ENCODE data around the gene ITGAD. TPM values are rescaled to one million over a fixed set of nuclear protein-coding genes. Genes with fewer than 3 reads are reported as not detected.

Gene ITGAD
- total RNA-seq, 1 donor from 2014 or later, result not detected

DNA sequence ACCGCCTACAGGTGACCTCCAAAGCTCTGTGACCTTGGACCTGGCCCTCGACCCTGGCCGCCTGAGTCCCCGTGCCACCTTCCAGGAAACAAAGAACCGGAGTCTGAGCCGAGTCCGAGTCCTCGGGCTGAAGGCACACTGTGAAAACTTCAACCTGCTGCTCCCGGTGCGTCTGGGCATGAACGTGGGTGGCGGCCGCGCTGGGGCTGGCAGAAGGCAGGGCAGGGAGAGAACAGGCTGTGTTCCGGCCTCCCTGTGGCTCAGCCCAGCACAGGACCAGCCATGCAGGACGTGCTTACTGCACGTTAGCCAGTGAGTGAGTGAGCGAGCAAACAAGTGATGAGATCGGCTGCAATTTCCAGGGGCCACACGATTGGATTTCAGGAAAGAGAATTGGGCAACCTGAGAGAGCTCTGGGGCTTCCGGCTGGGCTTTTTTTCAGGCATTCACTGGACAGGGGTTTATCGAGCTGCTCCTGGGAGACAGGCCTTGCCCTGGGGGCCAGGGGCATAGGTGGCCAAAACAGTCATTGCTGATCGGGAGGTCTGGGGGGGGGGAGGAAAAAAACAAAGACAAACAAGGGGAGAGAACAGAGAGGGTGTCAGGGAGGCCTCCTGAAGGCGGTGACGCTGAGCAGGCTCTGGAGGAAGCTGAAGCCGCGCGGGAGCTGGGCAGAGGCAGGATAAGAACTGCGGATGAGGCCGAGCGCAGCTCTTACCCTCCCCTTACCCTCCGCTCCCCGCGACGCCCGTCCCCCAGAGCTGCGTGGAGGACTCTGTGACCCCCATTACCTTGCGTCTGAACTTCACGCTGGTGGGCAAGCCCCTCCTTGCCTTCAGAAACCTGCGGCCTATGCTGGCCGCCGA, 21.3 kb upstream of the ITGAD start:
- TF ChIP-seq, protein P1, sequence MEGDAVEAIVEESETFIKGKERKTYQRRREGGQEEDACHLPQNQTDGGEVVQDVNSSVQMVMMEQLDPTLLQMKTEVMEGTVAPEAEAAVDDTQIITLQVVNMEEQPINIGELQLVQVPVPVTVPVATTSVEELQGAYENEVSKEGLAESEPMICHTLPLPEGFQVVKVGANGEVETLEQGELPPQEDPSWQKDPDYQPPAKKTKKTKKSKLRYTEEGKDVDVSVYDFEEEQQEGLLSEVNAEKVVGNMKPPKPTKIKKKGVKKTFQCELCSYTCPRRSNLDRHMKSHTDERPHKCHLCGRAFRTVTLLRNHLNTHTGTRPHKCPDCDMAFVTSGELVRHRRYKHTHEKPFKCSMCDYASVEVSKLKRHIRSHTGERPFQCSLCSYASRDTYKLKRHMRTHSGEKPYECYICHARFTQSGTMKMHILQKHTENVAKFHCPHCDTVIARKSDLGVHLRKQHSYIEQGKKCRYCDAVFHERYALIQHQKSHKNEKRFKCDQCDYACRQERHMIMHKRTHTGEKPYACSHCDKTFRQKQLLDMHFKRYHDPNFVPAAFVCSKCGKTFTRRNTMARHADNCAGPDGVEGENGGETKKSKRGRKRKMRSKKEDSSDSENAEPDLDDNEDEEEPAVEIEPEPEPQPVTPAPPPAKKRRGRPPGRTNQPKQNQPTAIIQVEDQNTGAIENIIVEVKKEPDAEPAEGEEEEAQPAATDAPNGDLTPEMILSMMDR (IDR thresholded peaks at IDR 0.05; ENCODE audit: insufficient read depth, low read length, poor library complexity, severe bottlenecking), result no peak
- H3K27me3 ChIP-seq (ENCODE audit: control insufficient read depth, insufficient read depth, low read length), result no peaks in the 10 kb centered on the region
- H3K4me3 ChIP-seq (ENCODE audit: low read depth, low read length), result no peak overlapping the region
- no peak for DNase-seq (ENCODE audit: low read depth)
- no peaks in the 10 kb centered on the region for H3K36me3 ChIP-seq (ENCODE audit: control insufficient read depth, insufficient read depth, low read length)

DNA sequence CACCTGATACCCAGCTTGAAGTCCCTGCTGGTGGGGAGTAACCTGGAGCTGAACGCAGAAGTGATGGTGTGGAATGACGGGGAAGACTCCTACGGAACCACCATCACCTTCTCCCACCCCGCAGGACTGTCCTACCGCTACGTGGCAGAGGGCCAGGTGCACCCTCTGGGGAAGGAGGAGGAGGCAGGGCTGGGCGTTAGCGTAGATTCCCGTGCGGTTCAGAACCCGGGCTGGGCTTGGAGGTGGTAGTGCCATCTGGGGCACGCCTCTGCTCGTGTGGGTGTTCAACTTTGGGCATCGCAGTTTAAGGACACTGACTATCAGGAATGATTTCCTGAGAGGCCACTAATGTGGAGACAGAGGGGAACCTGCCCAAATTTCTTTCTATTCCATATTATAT, 19.9 kb upstream of the ITGAD start:
- DNase-seq (ENCODE audit: low read depth), result no peak
- Histone ChIP-seq H3K4me3 (ENCODE audit: low read depth, low read length) (no peak overlapping the region), H3K27me3 (ENCODE audit: control insufficient read depth, insufficient read depth, low read length) (no peaks in the 10 kb centered on the region), H3K36me3 (ENCODE audit: control insufficient read depth, insufficient read depth, low read length) (no peaks in the 10 kb centered on the region)
- TF ChIP-seq, protein P1 (IDR thresholded peaks at IDR 0.05; ENCODE audit: insufficient read depth, low read length, poor library complexity, severe bottlenecking), result no peak

DNA sequence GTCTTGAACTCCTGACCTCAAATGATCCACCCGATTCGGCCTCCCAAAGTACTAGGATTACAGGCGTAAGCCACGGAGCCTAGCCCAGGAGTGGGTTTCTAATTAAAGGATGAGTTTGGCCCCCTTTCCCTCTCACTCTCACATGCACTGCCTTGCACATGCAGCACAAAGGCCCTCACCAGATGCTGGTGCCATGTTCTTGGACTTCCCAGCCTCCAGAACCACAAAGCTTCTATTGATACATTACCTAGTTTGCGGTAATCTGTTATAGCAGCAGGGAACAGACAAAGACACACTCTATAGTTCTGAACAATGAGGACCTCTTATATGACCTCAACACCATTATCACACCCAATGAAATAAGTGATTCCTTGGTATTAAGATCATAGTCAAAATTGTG, 17.9 kb upstream of the ITGAD start:
- H3K36me3 ChIP-seq (ENCODE audit: control insufficient read depth, insufficient read depth, low read length), result no peaks in the 10 kb centered on the region
- DNase-seq (ENCODE audit: low read depth), result no peak
- TF ChIP-seq, protein P1 (IDR thresholded peaks at IDR 0.05; ENCODE audit: insufficient read depth, low read length, poor library complexity, severe bottlenecking), result no peak

DNA sequence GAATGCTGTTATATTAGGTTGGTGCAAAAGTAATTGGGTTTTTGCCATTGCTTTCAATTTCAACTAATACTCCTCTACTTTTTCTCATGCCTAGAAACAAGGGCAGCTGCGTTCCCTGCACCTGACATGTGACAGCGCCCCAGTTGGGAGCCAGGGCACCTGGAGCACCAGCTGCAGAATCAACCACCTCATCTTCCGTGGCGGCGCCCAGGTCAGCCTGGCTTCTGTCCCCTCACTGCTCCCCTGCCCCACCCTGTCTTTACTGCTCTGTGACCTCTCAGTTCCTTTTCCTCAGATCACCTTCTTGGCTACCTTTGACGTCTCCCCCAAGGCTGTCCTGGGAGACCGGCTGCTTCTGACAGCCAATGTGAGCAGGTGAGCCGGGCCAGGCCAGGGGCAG, 16.4 kb upstream of the ITGAD start:
- DNase-seq (ENCODE audit: low read depth), result no peak
- no peaks in the 10 kb centered on the region for H3K36me3 ChIP-seq (ENCODE audit: control insufficient read depth, insufficient read depth, low read length)
- H3K4me3 ChIP-seq (ENCODE audit: low read depth, low read length), result no peak overlapping the region
- TF ChIP-seq, protein P1 (IDR thresholded peaks at IDR 0.05; ENCODE audit: insufficient read depth, low read length, poor library complexity, severe bottlenecking), result no peak
- H3K27me3 ChIP-seq (ENCODE audit: control insufficient read depth, insufficient read depth, low read length), result no peaks in the 10 kb centered on the region

More for the DNA sequence above, 17.9 kb upstream of the ITGAD start:
- no peaks in the 10 kb centered on the region for H3K27me3 ChIP-seq (ENCODE audit: control insufficient read depth, insufficient read depth, low read length)
- H3K4me3 ChIP-seq (ENCODE audit: low read depth, low read length), result no peak overlapping the region

DNA sequence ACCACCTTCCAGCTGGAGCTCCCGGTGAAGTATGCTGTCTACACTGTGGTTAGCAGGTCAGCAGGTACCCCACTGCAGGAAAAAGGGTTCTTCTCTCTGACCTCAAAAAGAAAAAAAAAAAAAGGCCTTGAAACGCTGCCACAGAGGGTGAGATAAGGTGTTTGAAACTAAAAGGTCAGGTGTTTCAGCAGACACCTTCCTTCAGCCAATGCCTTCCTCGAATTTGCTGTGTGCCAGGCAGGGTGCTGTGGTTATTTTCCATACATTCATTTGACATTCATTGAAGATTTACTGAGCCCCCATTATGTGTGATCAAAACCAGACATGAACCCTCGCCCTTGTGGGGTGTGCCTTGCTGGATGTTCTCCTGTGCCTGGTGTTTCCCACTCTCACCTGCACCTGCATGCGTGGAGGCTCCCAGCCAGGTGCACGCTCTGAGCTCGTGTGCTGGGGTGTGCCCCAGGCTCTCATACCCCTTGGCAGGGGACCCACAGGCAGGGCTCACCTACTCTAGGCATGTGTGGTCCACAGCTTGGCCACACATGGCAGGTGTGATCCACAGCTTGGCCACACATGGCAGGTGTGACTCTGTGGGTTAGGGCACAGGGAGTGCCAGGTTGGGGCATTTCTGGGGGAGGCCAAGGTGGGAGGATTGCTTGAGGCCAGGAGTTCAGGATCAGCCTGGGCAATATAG, 15.8 kb upstream of the ITGAD start:
- DNase-seq (ENCODE audit: low read depth), result no peak
- TF ChIP-seq, protein P1 (IDR thresholded peaks at IDR 0.05; ENCODE audit: insufficient read depth, low read length, poor library complexity, severe bottlenecking), result no peak
- H3K4me3 ChIP-seq (ENCODE audit: low read depth, low read length), result no peak overlapping the region

More for the DNA sequence above, 15.8 kb upstream of the ITGAD start:
- no peaks in the 10 kb centered on the region for H3K36me3 ChIP-seq (ENCODE audit: control insufficient read depth, insufficient read depth, low read length)
- no peaks in the 10 kb centered on the region for H3K27me3 ChIP-seq (ENCODE audit: control insufficient read depth, insufficient read depth, low read length)
